Activated CD4-positive, alpha-beta T cell treated with anti-CD3 and anti-CD28 coated beads, Interleukin-2, amount 50 U/mL, for 24 hours (primary cell): ENCODE measurements around the gene DNAJC27.
"Not testable (repeated sequence)": the region's sequence is repeated elsewhere in the genome, so short reads cannot be mapped to it uniquely, and the experiment has no call there.

ENCODE experiments used
- DNase-seq, 2 donors: peaks; one replicate each; pipeline ENCODE4 v3.0.0-alpha.2; 2020; ENCODE audit warnings: low read depth in 1 of 2, low spot score in 1 of 2

The DNAJC27 gene

GRCh38 chr2:24971536-24972314, at the start of gene DNAJC27:
Gene DNAJC27 (minus strand): TSS chr2:24971955. CDS start chr2:24971904, 51 bp downstream.
- DNase-seq = peak; percentile 94 to 96

- no peak for DNase-seq
Measured at GRCh38 chr2:25018681-25019080, 46.9 kb upstream of the DNAJC27 start.

GRCh38 chr2:25014631-25015030, 42.9 kb upstream of the DNAJC27 start:
- no peak for DNase-seq

- not testable (repeated sequence) for DNase-seq
Measured at GRCh38 chr2:25011342-25011741, 39.6 kb upstream of the DNAJC27 start.

- no peak for DNase-seq
Measured at GRCh38 chr2:25009954-25010353, 38.2 kb upstream of the DNAJC27 start.

GRCh38 chr2:25002066-25002465, 30.3 kb upstream of the DNAJC27 start:
- DNase-seq = no peak

GRCh38 chr2:25001325-25001637, 29.5 kb upstream of the DNAJC27 start:
- DNase-seq = no peak

GRCh38 chr2:25000503-25001324, 29.0 kb upstream of the DNAJC27 start:
- no peak for DNase-seq

GRCh38 chr2:25000036-25000435, 28.3 kb upstream of the DNAJC27 start:
- no peak for DNase-seq

- not testable (repeated sequence) for DNase-seq
Measured at GRCh38 chr2:24999097-24999496, 27.3 kb upstream of the DNAJC27 start.

- no peak for DNase-seq
Measured at GRCh38 chr2:24994146-24994724, 22.5 kb upstream of the DNAJC27 start.

GRCh38 chr2:24993406-24994145, 21.8 kb upstream of the DNAJC27 start:
- no peak for DNase-seq

GRCh38 chr2:24986372-24986771, 14.6 kb upstream of the DNAJC27 start:
- DNase-seq = no peak

GRCh38 chr2:24985511-24985910, 13.8 kb upstream of the DNAJC27 start:
- no peak for DNase-seq

GRCh38 chr2:24984912-24985311, 13.2 kb upstream of the DNAJC27 start:
- no peak for DNase-seq

GRCh38 chr2:24981411-24982136, 9.8 kb upstream of the DNAJC27 start:
- DNase-seq = no peak

- DNase-seq = no peak
Measured at GRCh38 chr2:24978661-24979060, 6.9 kb upstream of the DNAJC27 start.

- no peak for DNase-seq
Measured at GRCh38 chr2:24977631-24978030, 5.9 kb upstream of the DNAJC27 start.

GRCh38 chr2:24973812-24974211, 2.1 kb upstream of the DNAJC27 start:
- no peak for DNase-seq

GRCh38 chr2:24972315-24972961, 683 bp upstream of the DNAJC27 start:
- peak; percentile 6 to 17 for DNase-seq

- no peak for DNase-seq
Measured at GRCh38 chr2:24971286-24971535, 544 bp downstream of the DNAJC27 start.
